Right renal pelvis (tissue), 4 donors: ENCODE results near the gene COG1. TPM values are rescaled to one million over a fixed set of nuclear protein-coding genes. Genes with fewer than 3 reads are reported as not detected.
"Not testable (repeated sequence)": the region's sequence is repeated elsewhere in the genome, so short reads cannot be mapped to it uniquely, and the experiment has no call there.

ENCODE experiments used
- DNase-seq, 4 donors: peaks; one replicate each; pipeline ENCODE4 v3.0.0-alpha.2; 2013; ENCODE audit warnings: low read depth in 4 of 4, low spot score in 3 of 4, missing footprints in 1 of 4
- polyA plus RNA-seq, 4 donors: library from polyadenylated mRNA; unstranded; fragments of 120-200 nt; gene quantifications; one replicate each; pipeline ENCODE4 v1.2.1, GENCODE V29; 2013; ENCODE audit not compliant: insufficient read length in 4 of 4

Gene COG1
- polyA plus RNA-seq: 10 to 100 TPM; 43.5 to 61.0 (median 45.5) TPM

- peak; percentile 80 to 84 (median 83) for DNase-seq
Measured at GRCh38 chr17:73192894-73193701, at the start of gene COG1. Gene COG1 (plus strand): TSS chr17:73193055. CDS start chr17:73193070, 15 bp downstream.

- not testable (repeated sequence) for DNase-seq
Measured at GRCh38 chr17:73144209-73144608, 48.6 kb upstream of the COG1 start.

DNA sequence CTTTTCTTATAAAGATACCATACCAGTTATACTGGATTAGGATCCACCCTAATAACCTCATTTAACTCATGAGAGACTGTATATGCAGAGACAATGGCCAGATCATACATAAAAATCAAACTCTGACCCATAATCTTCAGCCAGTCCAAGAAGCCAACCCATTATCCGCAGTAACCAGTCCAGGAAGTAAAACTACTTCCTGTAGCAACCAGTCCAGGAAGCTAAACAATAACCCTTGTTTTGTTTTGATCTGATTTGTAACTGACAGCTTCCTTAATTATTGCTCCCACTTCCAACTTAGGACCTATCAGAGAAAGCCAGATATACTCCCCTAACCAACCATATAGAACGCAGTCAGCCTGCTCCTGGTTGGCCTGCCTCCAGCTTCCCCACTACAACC lies 47.2 kb upstream of the COG1 start:
- DNase-seq: no peak

DNA sequence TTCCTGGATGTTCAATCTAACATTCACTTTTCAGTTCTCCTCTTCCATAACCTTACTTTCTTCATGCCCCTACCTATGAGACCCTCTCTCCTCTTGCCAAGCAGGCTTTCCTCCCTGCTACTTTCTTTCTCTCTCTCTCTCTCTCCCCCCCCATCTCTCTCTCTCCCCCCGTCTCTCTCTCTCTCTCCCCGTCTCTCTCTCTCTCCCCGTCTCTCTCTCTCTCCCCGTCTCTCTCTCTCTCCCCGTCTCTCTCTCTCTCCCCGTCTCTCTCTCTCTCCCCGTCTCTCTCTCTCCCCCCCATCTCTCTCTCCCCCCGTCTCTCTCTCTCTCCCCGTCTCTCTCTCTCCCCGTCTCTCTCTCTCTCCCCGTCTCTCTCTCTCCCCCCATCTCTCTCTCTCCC lies 45.1 kb upstream of the COG1 start:
- DNase-seq: not testable (repeated sequence)

DNA sequence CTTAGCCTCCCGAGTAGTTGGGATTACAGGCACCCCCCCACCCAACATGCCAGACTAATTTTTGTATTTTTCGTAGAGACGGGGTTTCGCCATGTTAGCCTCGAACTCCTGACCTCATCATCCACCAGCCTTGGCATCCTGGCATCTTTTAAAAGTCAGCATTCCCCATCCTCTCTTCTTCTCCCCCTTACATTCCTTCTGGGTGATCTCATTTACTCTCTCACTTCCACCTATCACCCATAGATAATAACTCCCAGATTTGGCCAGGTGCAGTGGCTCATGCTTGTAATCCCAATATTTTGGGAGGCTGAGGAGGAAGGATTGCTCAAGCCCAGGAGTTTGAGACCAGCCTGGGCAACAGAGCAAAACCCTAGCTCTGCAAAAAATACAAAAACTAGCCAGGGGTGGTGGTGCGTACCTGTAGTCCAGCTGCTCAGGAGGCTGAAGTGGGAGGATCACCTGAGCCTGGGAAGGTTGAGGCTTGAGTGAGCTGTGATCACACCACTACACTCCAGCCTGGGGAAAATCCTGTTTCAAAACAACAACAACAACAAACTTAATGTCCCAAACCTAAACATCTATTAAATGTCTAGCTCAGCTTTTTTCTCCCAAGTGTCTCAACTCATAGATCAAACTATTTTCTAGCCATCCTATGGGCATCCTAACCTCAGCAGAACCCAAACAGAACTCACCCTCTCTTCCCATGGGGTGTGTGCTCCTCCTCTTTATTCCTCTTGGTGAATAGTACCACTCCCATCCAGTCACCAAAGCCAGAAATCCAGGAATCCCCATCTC lies 44.1 kb upstream of the COG1 start:
- DNase-seq: no peak

GRCh38 chr17:73150622-73151300 lies 42.1 kb upstream of the COG1 start:
- not testable (repeated sequence) for DNase-seq

DNA sequence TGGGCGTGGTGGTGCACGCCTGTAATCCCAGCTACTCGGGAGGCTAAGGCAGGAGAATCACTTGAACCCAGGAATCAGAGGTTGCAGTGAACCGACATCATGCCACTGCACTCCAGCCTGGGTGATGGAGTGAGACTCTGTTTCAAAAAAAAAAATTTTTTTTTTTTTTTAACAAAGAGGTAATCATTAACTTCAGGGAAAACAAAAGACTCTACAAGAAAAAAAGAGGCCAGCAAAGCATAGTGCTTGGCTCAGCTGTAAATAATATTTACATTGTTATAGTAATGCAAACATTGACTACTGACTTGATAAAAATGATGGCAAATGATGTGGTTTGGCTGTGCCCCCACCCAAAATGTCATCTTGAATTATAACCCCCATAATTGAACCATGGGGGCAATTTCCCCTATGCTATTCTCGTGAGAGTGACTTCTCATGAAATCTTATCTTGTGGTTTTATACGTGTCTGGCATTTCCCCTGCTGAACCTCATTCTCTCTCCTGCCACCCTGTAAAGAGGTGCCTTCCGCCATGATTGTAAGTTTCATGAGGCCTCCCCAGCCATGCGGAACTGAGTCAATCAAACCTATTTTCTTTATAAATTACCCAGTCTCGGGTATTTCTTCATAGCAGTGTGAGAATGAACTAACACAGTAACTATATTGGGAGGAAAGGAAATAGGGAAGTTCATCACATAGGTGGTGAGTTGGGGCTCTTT lies 40.8 kb upstream of the COG1 start:
- DNase-seq: no peak

DNA sequence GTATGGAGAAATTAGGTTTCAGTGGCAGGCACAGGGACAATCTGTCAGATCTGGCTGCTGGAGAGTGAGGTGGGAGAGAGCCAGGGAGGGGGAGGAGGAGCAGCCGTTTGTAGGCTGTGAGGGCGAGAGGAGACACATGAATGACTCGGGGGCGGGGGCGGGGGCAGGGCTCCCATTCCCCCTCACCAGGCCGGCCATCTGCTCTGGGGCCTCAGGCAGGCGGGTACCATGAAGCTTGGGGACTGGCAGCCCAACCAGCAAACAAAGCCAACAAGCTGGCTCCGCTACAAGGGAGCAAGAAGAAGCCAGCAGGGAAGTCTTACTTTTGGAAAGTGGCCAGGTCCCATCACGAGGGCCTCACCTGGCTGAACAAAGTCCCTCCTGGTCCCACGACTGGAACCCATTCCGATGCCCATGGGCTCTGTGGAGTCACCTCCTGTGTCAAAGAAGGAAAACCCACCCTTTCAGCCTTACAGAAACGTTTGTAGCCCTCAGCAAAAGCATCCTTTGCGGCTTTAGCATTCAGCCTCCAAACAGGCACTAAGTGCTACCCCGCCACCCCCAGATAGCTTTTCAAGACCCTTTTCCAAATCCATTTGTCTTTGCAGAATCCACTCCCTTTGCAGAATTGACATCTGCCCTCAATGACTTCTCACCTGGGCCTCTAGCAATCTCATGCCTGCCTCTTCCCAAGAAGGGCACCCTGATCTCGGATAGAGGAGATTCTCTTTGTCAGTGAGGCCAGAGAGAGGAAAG lies 37.3 kb upstream of the COG1 start:
- no peak for DNase-seq

- DNase-seq: no peak
Measured at GRCh38 chr17:73156166-73156840, 36.6 kb upstream of the COG1 start.

- no peak for DNase-seq
Measured at GRCh38 chr17:73156887-73157520, 35.9 kb upstream of the COG1 start.

DNA sequence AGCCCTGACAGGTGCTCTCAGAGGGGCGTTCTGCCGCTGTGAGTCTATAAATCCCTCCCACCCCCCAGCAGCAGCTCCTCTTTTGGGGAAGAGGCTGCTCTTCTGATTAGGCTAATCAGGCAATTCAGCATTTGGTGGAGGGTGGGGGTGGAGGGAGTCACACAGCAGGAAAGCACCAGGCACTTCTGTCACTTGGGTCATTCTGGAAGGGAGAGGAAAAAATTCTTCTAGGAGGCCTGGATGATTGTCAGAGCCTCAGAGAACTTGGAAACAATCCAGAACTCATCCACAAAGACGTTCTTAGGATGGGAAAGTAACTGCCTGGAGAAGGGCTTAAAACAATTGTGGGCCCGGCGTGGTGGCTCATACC lies 35.3 kb upstream of the COG1 start:
- no peak for DNase-seq

DNA sequence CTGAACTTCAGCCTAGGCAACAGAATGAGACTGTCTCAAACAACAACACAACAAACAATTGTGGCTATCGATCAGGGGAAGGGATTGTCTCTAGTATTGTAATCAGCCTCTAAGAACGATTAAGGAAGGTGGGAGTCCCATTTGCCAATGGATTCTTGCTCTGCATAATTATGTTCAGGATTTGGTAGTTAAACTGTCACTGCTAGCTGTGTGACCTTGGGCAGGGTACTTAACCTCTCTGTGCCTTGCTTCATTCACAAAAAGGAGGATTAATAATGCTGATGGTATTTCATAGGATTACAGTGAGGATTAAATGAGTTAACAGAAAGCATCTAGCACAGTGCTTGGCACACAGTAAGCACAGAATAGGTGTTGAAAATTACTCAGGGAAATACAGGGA lies 34.7 kb upstream of the COG1 start:
- DNase-seq: no peak

GRCh38 chr17:73160980-73161630 lies 31.8 kb upstream of the COG1 start:
- no peak for DNase-seq

- no peak for DNase-seq
Measured at GRCh38 chr17:73163043-73163442, 29.8 kb upstream of the COG1 start.

DNA sequence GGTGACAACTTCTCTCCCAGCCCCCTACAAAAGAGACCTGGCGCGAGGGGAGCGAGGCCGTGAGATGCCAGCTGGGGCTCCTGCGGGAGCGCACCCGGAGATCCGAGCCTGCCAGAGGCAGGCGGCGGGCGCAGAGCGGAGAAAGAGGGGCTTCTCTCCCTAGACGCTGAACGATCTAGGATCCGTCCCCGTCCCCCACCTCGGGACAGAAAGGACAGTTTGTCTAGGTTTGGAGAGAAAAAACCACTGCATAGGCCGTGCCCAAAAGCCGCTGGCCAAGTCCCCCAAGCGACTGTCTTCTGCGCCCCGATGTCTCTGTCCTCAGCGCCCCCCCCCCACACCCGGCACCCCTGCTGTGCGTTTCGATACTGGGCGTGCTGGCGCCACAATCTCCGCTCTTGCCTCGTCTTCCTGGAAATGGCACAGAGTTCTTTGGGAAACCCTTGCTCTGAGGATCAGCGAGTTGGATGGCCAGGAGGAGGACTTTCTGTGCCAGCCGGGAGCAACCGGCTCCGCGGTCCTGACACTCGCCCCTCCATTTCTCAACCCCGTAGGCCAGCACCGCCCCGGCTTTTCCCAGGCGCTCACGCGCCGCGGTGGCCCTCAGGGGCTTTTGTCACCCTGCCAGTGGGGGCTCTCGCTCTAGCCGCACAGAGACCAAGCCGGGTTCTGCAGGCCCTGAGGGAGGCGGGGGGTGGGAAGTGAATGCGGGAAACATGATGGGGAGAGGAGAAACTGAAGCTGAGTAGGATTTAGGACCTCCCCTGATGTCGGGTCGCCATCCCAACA lies 27.0 kb upstream of the COG1 start:
- DNase-seq: no peak

DNA sequence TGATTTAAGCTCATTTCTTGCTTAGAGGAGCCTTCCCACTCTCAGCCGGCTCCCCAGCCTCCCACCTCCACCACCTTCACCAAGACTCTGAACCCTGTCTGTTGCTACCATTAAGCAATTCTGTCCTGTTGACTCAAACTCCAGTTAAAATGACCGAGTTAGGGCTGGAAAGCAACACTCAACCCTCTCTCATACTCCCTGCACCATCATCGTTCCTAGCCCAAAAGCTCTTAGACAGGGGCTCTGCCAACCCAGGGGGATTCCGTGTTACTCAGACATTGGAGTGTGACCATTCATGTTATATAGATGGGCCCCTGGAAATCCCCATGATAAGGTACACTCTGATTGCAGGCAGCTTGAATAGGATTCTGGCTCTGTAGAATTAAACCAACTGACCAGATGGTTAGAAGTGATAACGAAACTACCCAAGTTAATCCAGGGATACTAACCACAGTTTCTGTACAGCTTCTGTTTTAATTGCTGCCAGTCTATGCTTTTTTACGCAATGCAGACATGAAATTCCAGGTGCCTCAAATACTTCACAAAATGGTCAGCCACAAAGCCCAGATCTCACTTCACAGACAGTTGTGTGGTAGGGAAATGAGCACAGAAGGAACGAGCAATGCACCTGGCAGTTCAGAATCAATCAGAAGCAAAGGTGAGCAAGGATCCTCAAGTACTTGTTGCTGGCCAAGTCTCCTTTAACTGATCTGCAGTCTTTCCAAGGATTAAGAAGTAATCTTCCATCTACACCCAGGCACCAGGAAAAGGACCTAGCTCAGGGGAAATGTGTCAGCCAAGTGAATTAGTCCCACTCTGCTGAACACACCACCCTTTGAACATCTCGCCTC lies 25.9 kb upstream of the COG1 start:
- DNase-seq: no peak

DNA sequence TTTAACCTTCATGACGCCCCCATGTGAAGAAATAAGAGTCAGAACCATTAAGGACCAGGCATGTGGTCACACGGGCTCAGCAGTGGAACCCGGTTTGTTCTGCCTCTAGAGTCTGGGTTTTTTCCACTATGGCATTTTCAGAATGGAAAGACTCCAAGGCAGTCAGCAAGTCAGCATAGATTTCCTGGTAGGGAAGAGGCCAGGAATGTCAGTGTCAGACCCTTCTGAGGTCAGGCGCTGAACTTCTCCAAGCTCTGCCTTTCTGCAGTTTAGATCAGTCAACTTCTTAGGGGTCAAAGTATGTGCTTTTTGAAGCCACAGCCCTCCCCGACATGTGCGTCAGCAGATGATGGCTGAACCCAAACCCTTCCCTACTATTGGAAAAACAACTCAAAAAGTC lies 24.2 kb upstream of the COG1 start:
- no peak for DNase-seq
